SK-N-MC (cell line): ENCODE data around the gene TRIAP1.

ENCODE experiments used
- DNase-seq: peaks from one replicate; pipeline ENCODE4 v3.0.0-alpha.2; 2011; ENCODE audit warnings: low read depth, low spot score
- H3K27ac ChIP-seq: fragments of 200-600 bp; sonication (generic); 2 replicates; pipeline ENCODE4 v1.5.1; 2016; ENCODE audit warnings: mixed run types
- H3K36me3 ChIP-seq: fragments of 200-600 bp; sonication (generic); 2 replicates; pipeline ENCODE4 v1.6.1; 2017; ENCODE audit warnings: antibody characterized with exemption, low read length, mixed read lengths; ENCODE audit not compliant: insufficient read depth
- H3K4me3 ChIP-seq: fragments of 200-600 bp; sonication (generic); 2 replicates; pipeline ENCODE4 v1.5.1; 2016
- H3K9ac ChIP-seq: fragments of 200-600 bp; sonication (generic); 2 replicates; pipeline ENCODE4 v1.8.0; 2017; ENCODE audit warnings: mixed run types, mixed read lengths; ENCODE audit not compliant: insufficient read length
- H3K9me3 ChIP-seq: fragments of 200-600 bp; sonication (generic); 2 replicates; pipeline ENCODE4 v1.6.1; 2017; ENCODE audit warnings: low read depth, mild to moderate bottlenecking, antibody characterized with exemption, low read length, moderate library complexity, mixed read lengths
- EZH2 ChIP-seq: fragments of 200-600 bp; sonication (generic); IDR thresholded peaks from one replicate; pipeline ENCODE4 v1.6.1; 2017; ENCODE audit warnings: antibody characterized with exemption
- FOXP2 ChIP-seq: optimal IDR thresholded peaks from 2 replicates; pipeline ENCODE3; 2011; ENCODE audit warnings: mild to moderate bottlenecking, moderate library complexity; ENCODE audit not compliant: insufficient read depth; ENCODE audit errors: extremely low read length, control extremely low read depth
- POLR2AphosphoS5 ChIP-seq: IDR thresholded peaks from 2 replicates; pipeline ENCODE4 v1.6.1; 2012; ENCODE audit warnings: mild to moderate bottlenecking, low read depth, low read length, borderline replicate concordance

Gene TRIAP1

DNA sequence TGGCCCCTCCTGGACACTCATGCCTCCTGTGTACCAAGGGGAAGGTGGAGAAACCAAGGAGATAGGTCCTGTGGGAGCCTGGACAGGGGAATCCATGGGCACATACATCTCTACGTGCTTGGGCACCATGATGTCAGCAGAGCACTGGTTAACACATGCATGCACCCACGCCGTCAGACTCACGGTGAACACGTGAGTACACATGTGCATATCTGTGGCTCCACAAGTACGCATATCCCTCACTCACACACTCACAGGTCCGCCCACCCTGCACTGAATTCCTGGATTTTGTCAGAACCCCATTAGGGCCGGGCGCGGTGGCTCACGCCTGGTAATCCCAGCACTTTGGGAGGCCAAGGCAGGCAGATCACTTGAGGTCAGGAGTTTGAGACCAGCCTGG is 37.4 kb downstream of the TRIAP1 start:
- no peak overlapping the region for H3K4me3 ChIP-seq
- H3K36me3 ChIP-seq, result no peaks in the 10 kb centered on the region
- DNase-seq, result no peak
- H3K9me3 ChIP-seq, result no peaks in the 10 kb centered on the region
- H3K27ac ChIP-seq, result no peak overlapping the region
- H3K9ac ChIP-seq, result no peak overlapping the region
- TF ChIP-seq EZH2 (no peak), FOXP2 (no peak), POLR2AphosphoS5 (no peak)

DNA sequence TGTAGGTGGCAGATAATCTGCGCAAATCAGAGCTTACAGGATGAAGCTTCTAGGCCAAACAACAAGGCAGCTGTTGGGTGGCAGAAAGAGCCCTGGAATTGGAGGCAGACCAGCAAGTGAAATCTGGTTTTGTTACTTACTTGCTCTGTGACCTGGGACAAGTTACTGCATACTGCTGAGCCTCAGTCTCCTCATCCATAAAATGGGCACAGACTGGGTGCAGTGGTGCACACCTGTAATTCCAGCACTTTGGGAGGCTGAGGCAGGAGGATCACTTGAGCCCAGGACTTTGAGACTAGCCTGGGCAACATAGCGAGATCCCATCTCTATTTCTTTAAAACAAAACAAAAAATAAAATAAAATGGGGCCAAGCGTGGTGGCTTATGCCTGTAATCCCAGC is 39.6 kb downstream of the TRIAP1 start:
- no peaks in the 10 kb centered on the region for H3K9me3 ChIP-seq
- no peak for TF ChIP-seq FOXP2
- TF ChIP-seq POLR2AphosphoS5, result no peak
- no peak for TF ChIP-seq EZH2
- no peak overlapping the region for H3K4me3 ChIP-seq
- DNase-seq, result no peak
- no peak overlapping the region for H3K9ac ChIP-seq
- no peak overlapping the region for H3K27ac ChIP-seq
- no peaks in the 10 kb centered on the region for H3K36me3 ChIP-seq

DNA sequence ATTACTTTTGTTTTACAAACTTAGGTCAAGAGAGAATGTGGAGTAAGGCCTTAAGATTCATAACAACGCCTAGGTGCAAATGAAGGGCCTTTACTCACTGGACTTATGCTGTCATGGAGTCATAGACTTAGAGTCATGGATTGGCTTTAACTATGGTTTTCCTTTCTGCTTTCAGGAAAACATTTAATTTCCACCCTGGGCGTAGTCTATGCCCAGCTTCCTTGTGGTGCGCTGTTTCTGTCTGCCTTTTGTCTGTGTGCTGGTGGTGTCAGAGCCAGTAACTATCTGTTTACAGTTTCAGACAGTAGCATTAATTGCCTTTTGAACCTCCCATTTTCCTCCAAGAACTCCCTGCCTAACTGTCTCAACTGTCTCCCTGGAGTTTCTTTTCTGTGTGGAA is 40.1 kb downstream of the TRIAP1 start:
- TF ChIP-seq POLR2AphosphoS5, result no peak
- TF ChIP-seq FOXP2, result no peak
- no peak for TF ChIP-seq EZH2
- Histone ChIP-seq H3K9ac (no peak overlapping the region), H3K4me3 (no peak overlapping the region), H3K9me3 (no peaks in the 10 kb centered on the region), H3K27ac (no peak overlapping the region), H3K36me3 (no peaks in the 10 kb centered on the region)
- no peak for DNase-seq

DNA sequence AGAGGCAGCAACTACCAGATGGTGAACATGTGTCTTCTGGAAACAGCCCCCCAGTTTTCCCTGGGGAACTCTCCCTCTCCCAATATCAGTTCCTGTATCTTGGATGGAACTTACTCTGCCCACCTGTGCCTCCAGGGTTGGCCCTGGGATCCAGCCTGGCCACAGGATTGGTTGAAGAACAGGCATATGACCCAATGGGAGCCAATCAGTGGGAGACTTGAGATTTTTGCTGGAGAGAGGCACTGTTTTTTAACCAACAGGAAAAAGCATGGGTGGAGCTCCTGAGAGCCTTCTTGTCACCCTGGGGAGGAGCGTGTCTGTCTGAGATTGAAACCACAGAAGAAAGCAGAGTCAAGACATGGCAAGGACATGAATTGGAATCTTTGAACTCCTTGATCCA is 41.9 kb downstream of the TRIAP1 start:
- Histone ChIP-seq H3K9me3 (no peaks in the 10 kb centered on the region), H3K9ac (no peak overlapping the region), H3K27ac (no peak overlapping the region), H3K36me3 (no peaks in the 10 kb centered on the region), H3K4me3 (no peak overlapping the region)
- TF ChIP-seq FOXP2 (no peak), EZH2 (no peak), POLR2AphosphoS5 (no peak)
- no peak for DNase-seq

DNA sequence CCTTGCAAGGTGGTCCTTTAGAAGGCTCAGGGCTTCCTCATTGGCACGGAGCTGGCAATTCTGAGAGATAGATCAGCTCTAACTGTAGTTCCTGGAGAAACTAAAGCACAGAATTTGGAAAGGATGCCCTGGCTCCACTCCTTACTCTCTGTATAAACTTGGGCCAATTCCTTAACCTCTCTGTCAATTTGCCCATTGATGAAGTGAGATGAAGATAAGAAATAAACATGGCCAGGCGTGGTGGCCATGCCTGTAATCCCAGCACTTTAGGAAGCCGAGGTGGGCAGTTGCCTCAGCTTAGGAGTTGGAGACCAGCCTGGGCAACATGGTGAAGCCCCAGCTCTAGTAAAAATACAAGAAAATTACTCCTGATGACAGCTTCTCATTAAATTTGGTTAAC is 42.3 kb downstream of the TRIAP1 start:
- Histone ChIP-seq H3K36me3 (no peaks in the 10 kb centered on the region), H3K27ac (0 out of 2 replicates have a peak overlapping the region, but pooled peaks have one; percentile 5), H3K9ac (no peak overlapping the region), H3K9me3 (no peaks in the 10 kb centered on the region), H3K4me3 (no peak overlapping the region)
- TF ChIP-seq POLR2AphosphoS5 (no peak), FOXP2 (no peak), EZH2 (no peak)
- DNase-seq, result no peak

DNA sequence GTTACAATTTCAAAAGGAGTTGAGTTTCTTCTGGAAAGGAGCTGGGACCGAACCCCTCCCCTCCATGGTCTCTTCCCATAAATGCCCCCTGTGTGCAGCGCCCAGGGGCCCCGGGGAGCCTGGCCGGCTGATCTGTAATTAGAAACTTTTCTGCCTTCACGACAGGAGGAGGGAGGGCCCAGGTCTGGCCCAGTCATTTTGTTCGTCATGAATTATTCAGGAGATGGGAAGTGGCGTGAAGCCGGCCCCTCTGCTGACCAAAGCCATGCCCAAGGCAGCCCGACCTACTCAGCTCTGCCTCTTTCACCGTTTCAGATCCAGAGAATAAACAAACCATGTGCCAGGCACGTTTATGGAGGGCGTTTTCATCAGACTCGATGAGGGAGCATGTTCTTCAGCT is 44.0 kb downstream of the TRIAP1 start:
- no peak for TF ChIP-seq POLR2AphosphoS5
- no peak for TF ChIP-seq EZH2
- TF ChIP-seq FOXP2, result no peak
- Histone ChIP-seq H3K9ac (peak overlapping the region; percentile 33), H3K36me3 (no peaks in the 10 kb centered on the region), H3K9me3 (no peaks in the 10 kb centered on the region), H3K4me3 (no peak overlapping the region), H3K27ac (no peak overlapping the region)
- DNase-seq, result no peak

DNA sequence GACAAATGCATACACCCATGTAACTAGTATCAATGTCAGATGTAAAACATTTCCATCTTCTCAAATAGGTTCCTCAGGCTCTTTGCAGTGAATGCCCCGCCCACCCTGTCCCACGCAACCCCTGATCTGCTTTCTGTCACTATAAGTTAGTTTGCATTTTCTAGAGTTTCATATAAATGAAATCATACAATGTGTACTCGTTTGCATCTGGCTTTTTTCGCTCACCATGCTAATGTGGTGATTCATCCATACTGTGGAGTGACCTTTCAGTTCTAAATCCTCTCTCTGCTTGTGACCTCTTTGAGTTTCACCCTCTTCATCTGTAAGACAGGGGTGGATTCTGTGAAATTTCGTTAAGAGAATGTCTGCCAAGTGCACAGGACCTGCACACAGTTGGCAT is 46.7 kb downstream of the TRIAP1 start:
- Histone ChIP-seq H3K36me3 (no peaks in the 10 kb centered on the region), H3K27ac (no peak overlapping the region), H3K4me3 (no peak overlapping the region), H3K9ac (no peak overlapping the region), H3K9me3 (no peaks in the 10 kb centered on the region)
- TF ChIP-seq POLR2AphosphoS5 (no peak), EZH2 (no peak), FOXP2 (no peak)
- no peak for DNase-seq

DNA sequence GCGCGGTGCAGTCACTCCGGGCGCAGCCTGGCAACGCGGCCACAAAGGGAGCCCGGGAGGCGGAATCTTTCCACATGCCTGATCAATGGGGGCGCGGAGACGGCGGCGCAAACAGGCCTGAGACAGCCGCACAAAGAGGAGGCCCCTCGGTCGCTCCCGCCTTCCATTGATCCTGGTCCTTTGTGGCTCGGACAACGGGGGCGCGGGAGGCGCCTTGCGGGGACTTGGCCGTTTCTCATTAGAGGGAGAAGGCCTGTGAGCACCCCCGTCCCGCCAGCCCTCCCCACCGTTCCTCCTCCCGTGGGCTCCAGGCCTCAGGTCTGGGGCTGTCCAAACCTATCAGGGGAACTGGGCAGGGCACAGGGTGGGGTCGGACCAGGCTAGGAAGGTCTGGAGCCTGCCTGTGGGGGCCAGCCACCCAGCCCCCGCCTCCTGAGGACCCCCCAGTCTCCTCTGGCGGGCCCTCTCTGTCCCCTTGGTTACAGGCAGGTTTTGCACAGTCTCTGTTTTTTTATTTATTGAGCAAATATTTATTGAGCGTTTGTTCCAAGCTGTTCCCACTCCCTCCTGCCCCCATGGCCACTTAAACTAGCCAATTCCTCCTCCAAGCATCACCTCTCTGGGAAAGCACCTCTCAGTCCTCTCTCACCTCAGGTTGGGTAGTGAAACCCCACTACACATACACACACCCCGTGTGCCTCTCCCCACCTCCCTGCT is 48.2 kb downstream of the TRIAP1 start:
- no peaks in the 10 kb centered on the region for H3K9me3 ChIP-seq
- TF ChIP-seq FOXP2 (no peak), POLR2AphosphoS5 (no peak), EZH2 (no peak)
- H3K9ac ChIP-seq, result no peak overlapping the region
- H3K4me3 ChIP-seq, result no peak overlapping the region
- no peak overlapping the region for H3K27ac ChIP-seq
- H3K36me3 ChIP-seq, result no peaks in the 10 kb centered on the region
- DNase-seq, result no peak
